Peyer's patch (tissue), 4 donors: Measurements from ENCODE around the gene TULP1. TPM values are rescaled to one million over a fixed set of nuclear protein-coding genes. Genes with fewer than 3 reads are reported as not detected.

ENCODE experiments used
- DNase-seq, 3 donors: peaks; one replicate each; pipeline ENCODE4 v3.0.0-alpha.2; 2017 to 2019
- H3K27ac ChIP-seq, 4 donors: fragments of 200-600 bp; sonication (generic); one replicate each; pipeline ENCODE4 v1.5.1; 2016 to 2019
- H3K27me3 ChIP-seq, 2 donors: fragments of 200-600 bp; sonication (generic); one replicate each; pipeline ENCODE4 v1.5.1; 2019
- H3K36me3 ChIP-seq, 3 donors: fragments of 200-600 bp; sonication (generic); one replicate each; pipeline ENCODE4 v1.5.1; 2016 to 2019
- H3K4me1 ChIP-seq, 4 donors: fragments of 200-600 bp; sonication (generic); one replicate each; pipeline ENCODE4 v1.5.1; 2016 to 2019
- H3K4me3 ChIP-seq, 4 donors: fragments of 200-600 bp; sonication (generic); 1 replicate in 3 of 4; 2 replicates in 1 of 4; pipeline ENCODE4 v1.5.1; 2016 to 2019; ENCODE audit warnings: mild to moderate bottlenecking in 1 of 4
- H3K9me3 ChIP-seq, 4 donors: fragments of 200-600 bp; sonication (generic); one replicate each; pipeline ENCODE4 v1.5.1; 2016 to 2019; ENCODE audit warnings: mild to moderate bottlenecking in 1 of 4
- CTCF ChIP-seq, 6 experiments: fragments of 450-650 bp in 4 of 6; fragments of 200-600 bp in 2 of 6; sonication (generic) in 1 of 6; IDR thresholded peaks; one replicate each; pipeline ENCODE4 v1.5.1; 2017 to 2019; ENCODE audit warnings: antibody characterized with exemption in 6 of 6, mild to moderate bottlenecking in 3 of 6, moderate library complexity in 1 of 6
- POLR2A ChIP-seq, 2 donors: fragments of 450-650 bp; IDR thresholded peaks; one replicate each; pipeline ENCODE4 v1.5.1; 2017; ENCODE audit warnings: antibody characterized with exemption in 2 of 2, mild to moderate bottlenecking in 2 of 2, moderate library complexity in 2 of 2
- total RNA-seq, 4 donors: library from RNA; depleted of rRNA; stranded (reverse); fragments of >200 nt; gene quantifications; one replicate each; pipeline ENCODE4 v1.1.0, GENCODE V29; 2016

Gene TULP1
- total RNA-seq, 4 donors from 2014 or later: not detected

DNA sequence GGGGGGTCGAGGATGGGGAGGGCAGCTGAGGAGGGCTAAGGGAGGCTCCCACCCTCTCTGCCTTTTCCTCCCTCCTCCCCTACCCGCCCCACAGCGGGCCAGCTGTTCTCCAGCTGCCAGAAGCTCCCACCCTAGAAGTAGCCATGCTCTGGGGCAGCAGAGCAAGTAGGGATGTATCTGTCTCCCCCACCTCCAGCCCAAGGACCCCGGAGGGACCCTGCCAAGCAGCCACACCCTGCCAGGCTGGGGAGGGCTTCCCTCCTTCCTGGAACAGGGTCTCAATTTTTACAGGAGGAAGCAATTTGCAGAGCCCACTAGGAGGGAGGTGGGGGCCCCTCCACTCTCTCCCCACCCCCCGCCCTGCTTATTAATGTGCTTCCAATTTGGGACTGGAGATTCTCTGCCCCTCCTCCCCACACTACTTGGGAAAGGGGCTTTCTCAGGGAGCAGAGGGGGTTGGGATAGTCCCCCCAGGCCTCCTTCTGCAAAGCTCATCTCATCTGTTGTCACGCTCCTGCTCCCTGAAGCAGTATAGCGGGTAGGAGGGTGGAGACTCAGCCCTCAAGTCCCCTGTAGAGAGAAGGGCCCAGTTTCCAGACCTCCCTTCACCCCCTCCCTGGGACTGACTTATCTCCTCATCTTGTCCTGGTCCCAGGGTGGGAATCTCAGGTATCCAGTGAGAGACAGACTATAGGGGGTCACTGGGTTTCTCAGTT, 20.3 kb downstream of the TULP1 start:
- H3K4me3 ChIP-seq: peak overlapping the region in 1 of 4 donors; percentile 5

DNA sequence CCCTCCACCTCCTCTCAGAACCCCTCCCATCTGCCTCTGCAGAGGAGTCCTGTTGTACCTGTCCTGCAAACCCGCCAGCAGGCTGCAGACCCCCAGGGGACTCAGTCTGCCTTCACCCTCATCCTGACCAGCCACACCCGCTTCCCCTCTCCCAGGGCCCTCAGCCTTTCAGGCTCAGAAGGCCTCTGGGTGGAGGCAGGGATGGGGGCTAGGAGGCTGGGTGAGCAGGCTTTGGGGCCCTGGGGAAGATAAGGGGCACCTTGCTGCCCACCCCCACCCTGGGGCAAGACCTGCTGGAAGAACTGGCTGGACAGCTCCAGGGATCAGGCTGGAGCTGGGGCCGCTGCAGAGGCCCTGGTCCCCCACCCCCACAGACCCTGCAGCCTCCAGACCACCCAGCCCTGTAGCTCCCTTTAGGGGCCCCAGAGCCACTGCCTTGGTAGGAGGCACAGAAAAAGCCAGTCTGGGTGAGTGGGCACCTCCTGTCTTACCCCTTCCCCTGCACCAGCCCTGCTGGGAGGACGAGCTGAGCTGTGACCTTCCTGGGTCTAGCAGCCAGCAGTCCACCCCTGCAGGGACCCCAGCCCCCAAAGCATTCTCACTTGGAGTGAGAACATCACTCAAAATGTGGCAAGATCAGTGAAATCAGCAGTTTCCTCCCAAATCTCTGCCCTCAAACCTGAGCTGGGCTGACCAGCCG, 21.0 kb downstream of the TULP1 start:
- no peaks in the 10 kb centered on the region for H3K9me3 ChIP-seq
- peak overlapping the region in 3 of 4 donors; percentile 46 to 84 (median 69) for H3K27ac ChIP-seq
- H3K4me3 ChIP-seq: peak overlapping the region in 1 of 4 donors; percentile 5
- H3K4me1 ChIP-seq: peaks cover under 1 to 68% (median 4%) of the 10 kb centered on the region in 4 donors
- TF ChIP-seq CTCF (IDR thresholded peaks at IDR 0.05): no peak
- no peak for TF ChIP-seq POLR2A (IDR thresholded peaks at IDR 0.05)
- no peaks in the 10 kb centered on the region for H3K27me3 ChIP-seq
- DNase-seq: peak in 1 of 3 donors; percentile 44
- no peaks in the 10 kb centered on the region for H3K36me3 ChIP-seq

More for the DNA sequence above, 20.3 kb downstream of the TULP1 start:
- DNase-seq: peak in 1 of 3 donors; percentile 46
- H3K27me3 ChIP-seq: no peaks in the 10 kb centered on the region
- H3K9me3 ChIP-seq: no peaks in the 10 kb centered on the region
- H3K4me1 ChIP-seq: peaks cover 0 to 62% (median 5%) of the 10 kb centered on the region in 4 donors
- TF ChIP-seq CTCF (IDR thresholded peaks at IDR 0.05): no peak
- TF ChIP-seq POLR2A (IDR thresholded peaks at IDR 0.05): no peak
- peak overlapping the region in 3 of 4 donors; percentile 46 to 84 (median 69) for H3K27ac ChIP-seq
- H3K36me3 ChIP-seq: no peaks in the 10 kb centered on the region

GRCh38 chr6:35490821-35491557, 21.7 kb downstream of the TULP1 start:
- peak overlapping the region; percentile 9 to 84 (median 58) for H3K27ac ChIP-seq
- TF ChIP-seq CTCF (IDR thresholded peaks at IDR 0.05) (no peak), POLR2A (IDR thresholded peaks at IDR 0.05) (no peak)
- no peaks in the 10 kb centered on the region for H3K27me3 ChIP-seq
- no peaks in the 10 kb centered on the region for H3K9me3 ChIP-seq
- no peak for DNase-seq
- peak overlapping the region in 1 of 4 donors; percentile 21 for H3K4me3 ChIP-seq
- H3K36me3 ChIP-seq: no peaks in the 10 kb centered on the region
- H3K4me1 ChIP-seq: peaks cover 0 to 75% (median 4%) of the 10 kb centered on the region in 4 donors

DNA sequence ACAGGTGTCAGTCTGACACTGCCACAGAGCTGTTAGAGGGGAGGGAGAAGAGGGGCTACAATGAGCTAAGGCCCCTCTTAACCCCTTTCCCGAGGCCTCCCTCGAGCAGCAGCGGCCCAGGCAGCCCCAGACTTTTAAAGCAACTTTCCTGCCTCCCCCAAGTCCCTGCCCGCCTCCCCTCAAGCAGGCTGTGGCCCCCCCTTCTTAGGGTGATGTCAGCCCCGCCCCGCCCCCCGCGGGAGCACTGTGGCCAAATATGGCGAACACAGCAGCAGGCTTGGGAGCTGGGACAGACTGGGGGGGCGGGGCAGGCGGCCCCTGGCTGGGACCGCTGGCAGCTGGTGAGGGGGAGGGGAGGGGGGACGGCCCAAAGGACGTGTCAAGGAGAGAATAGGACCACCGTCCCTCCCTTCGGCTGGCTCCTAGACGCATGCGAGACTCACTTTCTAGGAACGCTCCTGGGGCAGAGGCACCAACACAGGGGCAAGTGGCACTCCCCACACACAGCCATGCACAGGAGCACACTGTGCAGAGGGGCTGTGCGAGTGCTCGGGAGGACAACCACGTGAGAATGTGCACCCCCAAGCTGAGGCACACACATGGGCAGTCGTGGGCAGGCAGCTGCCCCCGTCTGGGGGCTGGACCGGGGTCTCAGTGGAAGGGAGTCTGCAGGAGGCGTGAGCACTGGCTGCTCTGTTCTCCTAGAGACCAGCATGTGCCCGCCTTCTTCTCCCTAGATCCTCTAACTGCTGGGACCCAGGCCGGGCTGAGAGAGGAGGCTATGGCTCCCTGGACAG, 22.5 kb downstream of the TULP1 start:
- Histone ChIP-seq H3K4me1 (peaks cover 0 to 78% (median 4%) of the 10 kb centered on the region in 4 donors), H3K27ac (peak overlapping the region; percentile 46 to 84 (median 62)), H3K4me3 (peak overlapping the region in 1 of 4 donors; percentile 21), H3K27me3 (no peaks in the 10 kb centered on the region), H3K9me3 (no peaks in the 10 kb centered on the region), H3K36me3 (peaks cover 0 to under 1% (median 0%) of the 10 kb centered on the region in 3 donors)
- peak in 1 of 3 donors; percentile 71 for DNase-seq
- TF ChIP-seq CTCF (IDR thresholded peaks at IDR 0.05): no peak
- no peak for TF ChIP-seq POLR2A (IDR thresholded peaks at IDR 0.05)

- H3K4me3 ChIP-seq: no peak overlapping the region
- peak overlapping the region; percentile 55 to 84 (median 57) for H3K27ac ChIP-seq
- TF ChIP-seq CTCF (IDR thresholded peaks at IDR 0.05) (no peak), POLR2A (IDR thresholded peaks at IDR 0.05) (no peak)
- H3K27me3 ChIP-seq: no peaks in the 10 kb centered on the region
- no peak for DNase-seq
- no peaks in the 10 kb centered on the region for H3K9me3 ChIP-seq
- peaks cover 0 to 71% (median 3%) of the 10 kb centered on the region in 4 donors for H3K4me1 ChIP-seq
- peaks cover 0 to 9% (median 0%) of the 10 kb centered on the region in 3 donors for H3K36me3 ChIP-seq
Observed at GRCh38 chr6:35489066-35489465, 23.6 kb downstream of the TULP1 start.
